T-cell (primary cell): Measurements from ENCODE around the gene PNPLA3. TPM values are rescaled to one million over a fixed set of nuclear protein-coding genes. Genes with fewer than 3 reads are reported as not detected.
A peak's percentile ranks its signal among the peaks of the same experiment; 100 is the strongest.

Experiments used
- ATAC-seq, 4 experiments: fragments of 200-7000 bp in 3 of 4; fragments of 150-1000 bp in 1 of 4; cut with Tn5 transposase; replicated peaks in 1 of 4; 1 replicate in 3 of 4; 2 replicates in 1 of 4; pipeline ENCODE4 v1.10.0; 2021; ENCODE audit warnings: moderate library complexity in 3 of 4, mild to moderate bottlenecking in 2 of 4, moderate number of reproducible peaks in 1 of 4
- CTCF ChIA-PET, 2 donors: fragments of 300-600 bp; sonication (Branson Sonifier 250); formaldehyde crosslinking; loops; one replicate each; lab custom pipeline; 2022; ENCODE audit warnings: antibody characterized with exemption in 2 of 2; lab: Charles Lee
- POLR2A ChIA-PET, 2 donors: fragments of 300-600 bp; sonication (Branson Sonifier 250); formaldehyde crosslinking; loops; one replicate each; lab custom pipeline; 2022; ENCODE audit warnings: antibody characterized with exemption in 2 of 2; lab: Charles Lee
- DNase-seq, 35 experiments: peaks; one replicate each; pipeline versions ENCODE4 v3.0.0 to v3.0.0-alpha.2; 2013 to 2023
- H3K27ac ChIP-seq: one replicate; pipeline ENCODE4 v1.5.1; 2013; ENCODE audit warnings: low read length
- H3K27me3 ChIP-seq, 2 experiments: replicated peaks in 1 of 2; 1 replicate in 1 of 2; 2 replicates in 1 of 2; pipeline versions ENCODE4 v1.6.1 to v1.7.0; 2013; ENCODE audit warnings: low read length in 1 of 2, mixed read lengths in 1 of 2; ENCODE audit not compliant: control insufficient read depth in 2 of 2, insufficient read depth in 2 of 2; ENCODE audit errors: extremely low read depth in 1 of 2
- H3K36me3 ChIP-seq, 2 donors: 1 replicate in 1 of 2; 2 replicates in 1 of 2; pipeline versions ENCODE4 v1.6.1 to v1.7.0; 2013; ENCODE audit warnings: low read length in 1 of 2; ENCODE audit not compliant: control insufficient read depth in 2 of 2, insufficient read depth in 1 of 2; ENCODE audit errors: extremely low read depth in 1 of 2
- H3K4me1 ChIP-seq, 2 experiments: 1 replicate in 1 of 2; 2 replicates in 1 of 2; pipeline versions ENCODE4 v1.6.1 to v1.7.0; 2013; ENCODE audit warnings: low read length in 2 of 2, mixed read lengths in 1 of 2; ENCODE audit not compliant: insufficient read depth in 2 of 2, control insufficient read depth in 1 of 2; ENCODE audit errors: extremely low read depth in 1 of 2
- H3K4me3 ChIP-seq, 2 donors: 1 replicate in 1 of 2; 2 replicates in 1 of 2; pipeline versions ENCODE4 v1.5.1 to v1.7.0; 2013; ENCODE audit warnings: mild to moderate bottlenecking in 2 of 2, low read length in 1 of 2, moderate library complexity in 1 of 2; ENCODE audit not compliant: control insufficient read depth in 1 of 2; ENCODE audit errors: extremely low read depth in 1 of 2
- H3K9me3 ChIP-seq: 2 replicates; pipeline ENCODE4 v1.7.0; 2013
- H3K27ac Mint-ChIP-seq, 2 donors: one replicate each; pipeline ENCODE4 v1.8.0; 2020 to 2021; ENCODE audit warnings: mild to moderate bottlenecking in 2 of 2, mixed read lengths in 2 of 2
- H3K27me3 Mint-ChIP-seq, 2 donors: one replicate each; pipeline ENCODE4 v1.8.0; 2021 to 2022; ENCODE audit warnings: mixed read lengths in 2 of 2
- H3K36me3 Mint-ChIP-seq: one replicate; pipeline ENCODE4 v1.8.0; 2021; ENCODE audit warnings: mixed read lengths
- H3K4me1 Mint-ChIP-seq, 3 donors: one replicate each; pipeline ENCODE4 v1.8.0; 2020 to 2022; ENCODE audit warnings: mixed read lengths in 3 of 3, mild to moderate bottlenecking in 1 of 3
- H3K4me3 Mint-ChIP-seq, 3 donors: one replicate each; pipeline ENCODE4 v1.8.0; 2020 to 2022; ENCODE audit warnings: mild to moderate bottlenecking in 3 of 3, mixed read lengths in 3 of 3, moderate library complexity in 3 of 3
- H3K9me3 Mint-ChIP-seq, 3 donors: one replicate each; pipeline ENCODE4 v1.8.0; 2020 to 2022; ENCODE audit warnings: mixed read lengths in 3 of 3
- WGBS: methylation state at CpG from one replicate; pipeline ENCODE4 v1.1.5; 2013; ENCODE audit warnings: missing lambda C conversion rate; ENCODE audit not compliant: insufficient coverage; 5-methylcytosine and 5-hydroxymethylcytosine counted together
- total RNA-seq, 35 experiments: library from RNA in 6 of 35; stranded (reverse) in 6 of 35; fragments of 120-200 nt in 1 of 35; gene quantifications; one replicate each; pipeline versions ENCODE4 v1.2.1 to v1.2.4 and lab custom pipeline; 2013 to 2026

Gene PNPLA3
- total RNA-seq, 5 donors from 2014 or later (not counting 1 experiment from before 2014, with no cell fraction given) = 0.13 to 0.26 (median 0.16) TPM; not detected in 2

GRCh38 chr22:43995057-43995685, 71.6 kb downstream of the PNPLA3 start:
- H3K36me3 Mint-ChIP-seq = peaks cover 42% of the 10 kb centered on the region
- Histone ChIP-seq H3K9me3 (no peaks in the 10 kb centered on the region), H3K27me3 (no peaks in the 10 kb centered on the region), H3K36me3 (peaks cover 6 to 44% of the 10 kb centered on the region in 2 donors), H3K27ac (peak overlapping the region; percentile 61), H3K4me1 (peaks cover 2 to 28% of the 10 kb centered on the region in 2 experiments), H3K4me3 (peak overlapping the region; percentile 60 to 77)
- ATAC-seq (no peak), DNase-seq (no peak)
- CTCF ChIA-PET = interaction anchor here in 1 of 2 donors (1.2 kb wide), 1 partner anchor 186 kb away, joined by 3 read pairs; the partner anchor contains the start of gene PARVG
- peak overlapping the region; percentile 88 to 90 (median 89) for H3K4me3 Mint-ChIP-seq
- POLR2A ChIA-PET = no interaction called here
- no peaks in the 10 kb centered on the region for H3K9me3 Mint-ChIP-seq
- H3K27ac Mint-ChIP-seq = peak overlapping the region; percentile 90 to 96
- 90% methylated on average over 14 of the region's 15 CpGs for WGBS
- peaks cover 27 to 35% (median 28%) of the 10 kb centered on the region in 3 donors for H3K4me1 Mint-ChIP-seq
- no peaks in the 10 kb centered on the region for H3K27me3 Mint-ChIP-seq

GRCh38 chr22:43995798-43996169, 72.2 kb downstream of the PNPLA3 start:
- Histone ChIP-seq H3K27ac (peak overlapping the region; percentile 61), H3K36me3 (peaks cover 6 to 38% of the 10 kb centered on the region in 2 donors), H3K27me3 (no peaks in the 10 kb centered on the region), H3K4me3 (peak overlapping the region; percentile 60 to 77), H3K9me3 (no peaks in the 10 kb centered on the region), H3K4me1 (peaks cover 2 to 28% of the 10 kb centered on the region in 2 experiments)
- peaks cover 27 to 35% (median 28%) of the 10 kb centered on the region in 3 donors for H3K4me1 Mint-ChIP-seq
- ChIA-PET CTCF (no interaction called here), POLR2A (no interaction called here)
- H3K27ac Mint-ChIP-seq = peak overlapping the region; percentile 90 to 96
- peaks cover 42% of the 10 kb centered on the region for H3K36me3 Mint-ChIP-seq
- WGBS = 33% methylated on average over 1 of the region's 10 CpGs
- peak; percentile 5 to 20 (median 14) for ATAC-seq
- no peaks in the 10 kb centered on the region for H3K9me3 Mint-ChIP-seq
- H3K27me3 Mint-ChIP-seq = no peaks in the 10 kb centered on the region
- DNase-seq = no peak
- H3K4me3 Mint-ChIP-seq = peak overlapping the region; percentile 88 to 90 (median 89)

- ATAC-seq (peak; percentile 82 to 93 (median 88)), DNase-seq (peak; percentile 40 to 78 (median 63))
- no peaks in the 10 kb centered on the region for H3K9me3 Mint-ChIP-seq
- H3K4me1 Mint-ChIP-seq = peaks cover 27 to 35% (median 28%) of the 10 kb centered on the region in 3 donors
- peak overlapping the region; percentile 88 to 90 (median 89) for H3K4me3 Mint-ChIP-seq
- Histone ChIP-seq H3K36me3 (peaks cover 6 to 33% of the 10 kb centered on the region in 2 donors), H3K4me1 (peaks cover 2 to 28% of the 10 kb centered on the region in 2 experiments), H3K27ac (peak overlapping the region; percentile 61), H3K9me3 (no peaks in the 10 kb centered on the region), H3K4me3 (peak overlapping the region; percentile 60 to 77), H3K27me3 (no peaks in the 10 kb centered on the region)
- ChIA-PET CTCF (no interaction called here), POLR2A (no interaction called here)
- H3K27me3 Mint-ChIP-seq = no peaks in the 10 kb centered on the region
- peaks cover 44% of the 10 kb centered on the region for H3K36me3 Mint-ChIP-seq
- WGBS = 43% methylated on average over 40 of the region's 45 CpGs
- H3K27ac Mint-ChIP-seq = peak overlapping the region; percentile 90 to 96
Measured at GRCh38 chr22:43996170-43996980, 72.8 kb downstream of the PNPLA3 start.

DNA sequence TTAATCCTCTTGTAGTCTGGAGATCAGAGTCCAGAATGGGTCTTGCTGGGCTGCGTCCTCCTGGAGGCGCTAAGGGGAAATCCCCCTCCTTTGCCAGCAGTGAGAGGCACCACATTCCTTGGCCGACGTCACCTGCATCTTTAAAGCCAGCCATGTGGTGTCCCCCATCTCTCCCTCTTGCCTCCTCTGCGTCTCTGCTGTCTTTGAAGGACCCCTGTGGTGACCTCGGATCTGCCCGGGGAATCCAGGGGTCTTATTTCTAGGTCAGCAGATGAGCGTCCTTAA, 73.3 kb downstream of the PNPLA3 start:
- Histone ChIP-seq H3K27ac (peak overlapping the region; percentile 61), H3K4me3 (no peak overlapping the region), H3K4me1 (peaks cover 2 to 28% of the 10 kb centered on the region in 2 experiments), H3K36me3 (peaks cover 6 to 27% of the 10 kb centered on the region in 2 donors), H3K9me3 (no peaks in the 10 kb centered on the region), H3K27me3 (no peaks in the 10 kb centered on the region)
- no peaks in the 10 kb centered on the region for H3K9me3 Mint-ChIP-seq
- peak overlapping the region; percentile 88 to 90 (median 89) for H3K4me3 Mint-ChIP-seq
- H3K4me1 Mint-ChIP-seq = peaks cover 27 to 35% (median 28%) of the 10 kb centered on the region in 3 donors
- H3K27me3 Mint-ChIP-seq = no peaks in the 10 kb centered on the region
- H3K27ac Mint-ChIP-seq = peak overlapping the region in 1 of 2 donors; percentile 96
- ChIA-PET POLR2A (no interaction called here), CTCF (no interaction called here)
- DNase-seq (no peak), ATAC-seq (no peak)
- peaks cover 44% of the 10 kb centered on the region for H3K36me3 Mint-ChIP-seq
- 88% methylated on average over 8 of the region's 8 CpGs for WGBS

Other genes with a start within 250 kb of the PNPLA3 start
- under 1 TPM; 0.26 to 0.89 (median 0.53) TPM for gene EFCAB6, start 111.5 kb upstream of the PNPLA3 start, total RNA-seq
- gene SULT4A1, start 61.3 kb upstream of the PNPLA3 start, total RNA-seq = not detected
- not detected for gene PNPLA5, start 31.8 kb upstream of the PNPLA3 start, total RNA-seq
- 10 to 100 TPM; 27.1 to 40.4 (median 33.2) TPM for gene SAMM50, start 31.6 kb downstream of the PNPLA3 start, total RNA-seq
- gene PARVB, start 100.5 kb downstream of the PNPLA3 start, total RNA-seq = 10 to 100 TPM in 2 of 5 donors, 1 to 10 TPM in 3; 5.9 to 13.8 (median 8.2) TPM